Glutamatergic neuron (in vitro differentiated cells): ENCODE data around the gene RNF182. TPM values are rescaled to one million over a fixed set of nuclear protein-coding genes. Genes with fewer than 3 reads are reported as not detected.

ENCODE experiments used
- DNase-seq: peaks from one replicate; pipeline ENCODE4 v3.0.0; 2022
- H3K27ac Mint-ChIP-seq: one replicate; pipeline ENCODE4 v1.8.0; 2020; ENCODE audit warnings: mild to moderate bottlenecking, mixed read lengths, inconsistent platforms; ENCODE audit not compliant: unreplicated experiment
- H3K27me3 Mint-ChIP-seq: one replicate; pipeline ENCODE4 v1.8.0; 2020; ENCODE audit warnings: mild to moderate bottlenecking, moderate library complexity, mixed read lengths, inconsistent platforms; ENCODE audit not compliant: unreplicated experiment
- H3K36me3 Mint-ChIP-seq: one replicate; pipeline ENCODE4 v1.8.0; 2020; ENCODE audit warnings: mild to moderate bottlenecking, mixed read lengths, inconsistent platforms; ENCODE audit not compliant: unreplicated experiment
- H3K4me1 Mint-ChIP-seq: one replicate; pipeline ENCODE4 v1.8.0; 2020; ENCODE audit warnings: mild to moderate bottlenecking, low read depth, mixed read lengths, inconsistent platforms; ENCODE audit not compliant: unreplicated experiment
- H3K4me3 Mint-ChIP-seq: one replicate; pipeline ENCODE4 v1.8.0; 2020; ENCODE audit warnings: mild to moderate bottlenecking, mixed read lengths, inconsistent platforms; ENCODE audit not compliant: unreplicated experiment
- H3K9me3 Mint-ChIP-seq: one replicate; pipeline ENCODE4 v1.8.0; 2020; ENCODE audit warnings: mild to moderate bottlenecking, moderate library complexity, mixed read lengths, inconsistent platforms; ENCODE audit not compliant: unreplicated experiment
- CTCF ChIP-seq: fragments of 200-600 bp; sonication (generic); IDR thresholded peaks from one replicate; pipeline ENCODE4 v1.5.0; 2021; ENCODE audit not compliant: partially characterized antibody, unreplicated experiment
- total RNA-seq: library from RNA; stranded (reverse); fragmentation: NEBNext Ultra II Directional; extraction: Animal tissue kit (Norgen Biotek cat#: 25700); gene quantifications from one replicate; pipeline ENCODE4 v1.2.1, GENCODE V29; 2021; ENCODE audit not compliant: unreplicated experiment

The RNF182 gene
- total RNA-seq, 1 donor from 2014 or later, result 1.8 TPM

GRCh38 chr6:13978787-13979186 is 54.0 kb downstream of the RNF182 start:
- Mint-ChIP-seq H3K4me1 (no peaks in the 10 kb centered on the region), H3K9me3 (no peaks in the 10 kb centered on the region), H3K4me3 (no peak overlapping the region), H3K27me3 (peaks cover 1% of the 10 kb centered on the region), H3K36me3 (no peaks in the 10 kb centered on the region), H3K27ac (no peak overlapping the region)
- no peak for DNase-seq
- TF ChIP-seq CTCF, result no peak

DNA sequence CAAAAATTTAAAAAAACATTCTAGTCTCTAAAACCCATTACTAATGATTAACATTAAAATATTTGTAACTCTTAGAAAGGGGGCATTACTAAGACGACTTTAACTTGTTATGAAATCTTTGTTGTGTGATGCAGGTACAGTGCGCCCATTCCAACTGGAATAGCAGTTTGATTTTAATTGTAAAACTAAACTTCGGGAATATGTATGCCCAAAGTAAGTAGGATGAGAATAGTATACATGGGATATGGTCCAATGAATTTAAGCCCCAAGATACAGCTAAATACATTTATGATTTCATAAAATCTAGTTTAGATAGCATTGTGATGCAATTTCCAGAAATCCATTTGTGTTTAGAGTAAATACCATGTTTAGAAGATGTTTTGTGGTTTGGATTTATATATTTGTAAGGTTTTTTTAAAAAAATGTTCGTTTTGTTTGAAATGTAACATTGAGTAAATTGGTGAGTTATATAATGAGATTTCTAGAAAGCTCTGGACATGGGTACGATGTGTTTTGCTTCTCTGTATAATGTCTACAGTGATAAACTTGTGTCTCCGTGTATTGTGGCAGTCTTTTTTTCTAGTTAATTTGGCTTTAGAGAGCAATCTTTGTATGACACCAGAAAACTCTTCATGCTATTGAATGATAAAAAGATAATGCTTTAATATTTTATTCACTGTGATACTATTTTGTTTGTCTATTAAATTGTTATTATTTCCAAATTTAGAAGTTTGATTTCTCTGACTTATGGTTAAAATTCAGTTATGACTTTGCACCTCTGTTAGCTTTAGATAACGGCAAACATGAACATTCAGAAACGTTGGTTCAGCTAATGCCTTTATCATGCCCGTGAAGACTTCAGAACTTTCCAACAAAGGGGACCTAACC is 54.8 kb downstream of the RNF182 start:
- DNase-seq, result no peak
- Mint-ChIP-seq H3K4me1 (no peaks in the 10 kb centered on the region), H3K27me3 (peaks cover 1% of the 10 kb centered on the region), H3K9me3 (no peaks in the 10 kb centered on the region), H3K27ac (no peak overlapping the region), H3K4me3 (no peak overlapping the region), H3K36me3 (no peaks in the 10 kb centered on the region)
- TF ChIP-seq CTCF, result no peak

DNA sequence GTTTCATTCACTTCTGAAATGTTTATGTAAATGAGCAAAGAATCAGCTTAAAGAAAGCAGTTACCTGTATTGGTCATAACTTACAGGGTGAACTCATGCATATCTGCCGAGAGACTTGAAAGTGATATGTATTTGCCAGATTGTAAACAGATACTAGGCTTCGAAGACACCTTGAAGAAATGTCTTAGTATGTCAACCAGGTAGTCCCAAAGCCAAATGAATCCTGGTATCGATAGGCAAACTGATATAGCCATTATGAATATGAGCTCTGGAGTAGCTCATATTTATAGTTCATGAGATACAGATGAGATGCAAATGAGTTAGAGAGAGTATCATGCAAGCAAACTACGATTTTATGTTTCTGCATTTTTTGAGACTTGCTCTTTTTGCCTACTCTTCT is 55.8 kb downstream of the RNF182 start:
- no peaks in the 10 kb centered on the region for H3K9me3 Mint-ChIP-seq
- no peak for DNase-seq
- no peaks in the 10 kb centered on the region for H3K4me1 Mint-ChIP-seq
- no peaks in the 10 kb centered on the region for H3K36me3 Mint-ChIP-seq
- TF ChIP-seq CTCF, result no peak
- peaks cover 1% of the 10 kb centered on the region for H3K27me3 Mint-ChIP-seq
- H3K4me3 Mint-ChIP-seq, result no peak overlapping the region
- H3K27ac Mint-ChIP-seq, result no peak overlapping the region

GRCh38 chr6:13985663-13986325 is 61.0 kb downstream of the RNF182 start:
- H3K27ac Mint-ChIP-seq, result no peak overlapping the region
- H3K4me1 Mint-ChIP-seq, result no peaks in the 10 kb centered on the region
- H3K4me3 Mint-ChIP-seq, result no peak overlapping the region

More at GRCh38 chr6:13985663-13986325, 61.0 kb downstream of the RNF182 start:
- Mint-ChIP-seq H3K9me3 (no peaks in the 10 kb centered on the region), H3K36me3 (no peaks in the 10 kb centered on the region), H3K27me3 (peaks cover 1% of the 10 kb centered on the region)
- TF ChIP-seq CTCF, result no peak
- DNase-seq, result no peak
